Mesendoderm (in vitro differentiated cells): Measurements from ENCODE around the gene NDUFAF7.

Source experiments
- DNase-seq: peaks from one replicate; pipeline ENCODE4 v3.0.0; 2013
- H2AK5ac ChIP-seq: 2 replicates; pipeline ENCODE4 v1.6.1; 2013; ENCODE audit warnings: low read length, inconsistent platforms
- H2BK120ac ChIP-seq: 2 replicates; pipeline ENCODE4 v1.6.1; 2013; ENCODE audit warnings: low read depth, mild to moderate bottlenecking, low read length, moderate library complexity, mixed read lengths
- H2BK15ac ChIP-seq: replicated peaks from 2 replicates; pipeline ENCODE4 v1.6.1; 2013; ENCODE audit warnings: low read depth, mild to moderate bottlenecking, moderate library complexity
- H2BK5ac ChIP-seq: 2 replicates; pipeline ENCODE4 v1.6.1; 2013; ENCODE audit warnings: low read length, inconsistent platforms
- H3K18ac ChIP-seq: 2 replicates; pipeline ENCODE4 v1.6.1; 2013; ENCODE audit warnings: mild to moderate bottlenecking, low read length, mixed read lengths
- H3K23ac ChIP-seq: one replicate; pipeline ENCODE4 v1.6.1; 2013; ENCODE audit warnings: low read length
- H3K27ac ChIP-seq: 2 replicates; pipeline ENCODE4 v1.5.1; 2013; ENCODE audit warnings: low read depth, mild to moderate bottlenecking, inconsistent platforms, low read length, moderate library complexity
- H3K27me3 ChIP-seq: 2 replicates; pipeline ENCODE4 v1.6.1; 2013; ENCODE audit warnings: low read length, control low read depth, mild to moderate bottlenecking, inconsistent platforms; ENCODE audit not compliant: insufficient read depth, poor library complexity
- H3K36me3 ChIP-seq: 2 replicates; pipeline ENCODE4 v1.6.1; 2013; ENCODE audit warnings: low read length, inconsistent platforms; ENCODE audit not compliant: control insufficient read depth, insufficient read depth
- H3K4ac ChIP-seq: one replicate; pipeline ENCODE4 v1.6.1; 2013; ENCODE audit warnings: low read depth, mild to moderate bottlenecking, low read length, moderate library complexity
- H3K4me1 ChIP-seq: 2 replicates; pipeline ENCODE4 v1.6.1; 2013; ENCODE audit warnings: low read depth, low read length, inconsistent platforms; ENCODE audit not compliant: control insufficient read depth
- H3K4me2 ChIP-seq: 2 replicates; pipeline ENCODE4 v1.6.1; 2013; ENCODE audit warnings: low read length
- H3K4me3 ChIP-seq: 2 replicates; pipeline ENCODE4 v1.5.1; 2013; ENCODE audit warnings: mild to moderate bottlenecking, low read length
- H3K56ac ChIP-seq: one replicate; pipeline ENCODE4 v1.6.1; 2013; ENCODE audit warnings: low read length
- H3K79me1 ChIP-seq: 2 replicates; pipeline ENCODE4 v1.6.1; 2013; ENCODE audit warnings: low read length, inconsistent platforms
- H3K79me2 ChIP-seq: 2 replicates; pipeline ENCODE4 v1.6.1; 2013; ENCODE audit warnings: mild to moderate bottlenecking, low read length; ENCODE audit not compliant: control insufficient read depth, insufficient read depth
- H3K9ac ChIP-seq: 2 replicates; pipeline ENCODE4 v1.6.1; 2013; ENCODE audit warnings: low read length, inconsistent platforms
- H4K5ac ChIP-seq: one replicate; pipeline ENCODE4 v1.6.1; 2013; ENCODE audit warnings: low read length
- H4K8ac ChIP-seq: one replicate; pipeline ENCODE4 v1.6.1; 2013; ENCODE audit warnings: low read depth, mild to moderate bottlenecking, control low read depth, low read length, moderate library complexity
- WGBS: extraction: QIAGEN DNeasy Blood & Tissue Kit; methylation state at CpG from one replicate; pipeline ENCODE4 v1.1.7; 2013; ENCODE audit warnings: low lambda C conversion rate, missing lambda C conversion rate; ENCODE audit not compliant: insufficient coverage; ENCODE audit errors: extremely low coverage; 5-methylcytosine and 5-hydroxymethylcytosine counted together

The NDUFAF7 gene

DNA sequence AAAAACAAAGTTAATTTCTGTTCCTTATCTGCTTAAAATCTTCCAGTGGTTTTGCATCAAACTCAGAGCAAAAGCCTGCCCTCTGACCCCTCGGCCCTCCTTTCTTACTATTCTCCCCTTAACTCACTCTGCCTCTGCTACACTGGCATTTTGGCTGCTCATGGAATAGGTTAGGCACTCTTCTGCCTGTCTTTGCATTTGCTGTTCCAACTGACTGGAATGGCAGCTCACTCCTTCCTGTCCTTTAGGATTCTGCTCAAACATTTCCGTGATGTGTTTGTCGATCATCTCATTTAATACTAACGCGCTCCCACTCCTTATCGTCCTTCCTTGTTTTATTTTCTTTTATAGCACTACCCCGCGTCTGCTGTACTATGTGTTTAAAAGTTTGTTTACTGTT is 877 bp upstream of the NDUFAF7 start:
- no peak overlapping the region for H3K23ac ChIP-seq
- H3K4me1 ChIP-seq: peaks cover 8% of the 10 kb centered on the region
- no peak overlapping the region for H2BK120ac ChIP-seq
- peaks cover 80% of the 10 kb centered on the region for H3K79me2 ChIP-seq
- H2BK15ac ChIP-seq: no peak overlapping the region
- peak; percentile 48 for DNase-seq
- H3K18ac ChIP-seq: no peak overlapping the region
- peak overlapping the region; percentile 100 for H3K4me3 ChIP-seq
- WGBS: no CpG with 5 or more reads among the region's 8 CpGs
- peaks cover 24% of the 10 kb centered on the region for H3K79me1 ChIP-seq
- H3K4ac ChIP-seq: no peak overlapping the region
- H3K36me3 ChIP-seq: peaks cover 12% of the 10 kb centered on the region
- no peak overlapping the region for H4K5ac ChIP-seq
- peak overlapping the region; percentile 99 for H3K9ac ChIP-seq
- peak overlapping the region; percentile 47 for H3K4me2 ChIP-seq
- H4K8ac ChIP-seq: no peak overlapping the region
- no peak overlapping the region for H3K27ac ChIP-seq
- no peak overlapping the region for H2AK5ac ChIP-seq
- H3K56ac ChIP-seq: peak overlapping the region; percentile 99
- H3K27me3 ChIP-seq: no peaks in the 10 kb centered on the region
- no peak overlapping the region for H2BK5ac ChIP-seq

DNA sequence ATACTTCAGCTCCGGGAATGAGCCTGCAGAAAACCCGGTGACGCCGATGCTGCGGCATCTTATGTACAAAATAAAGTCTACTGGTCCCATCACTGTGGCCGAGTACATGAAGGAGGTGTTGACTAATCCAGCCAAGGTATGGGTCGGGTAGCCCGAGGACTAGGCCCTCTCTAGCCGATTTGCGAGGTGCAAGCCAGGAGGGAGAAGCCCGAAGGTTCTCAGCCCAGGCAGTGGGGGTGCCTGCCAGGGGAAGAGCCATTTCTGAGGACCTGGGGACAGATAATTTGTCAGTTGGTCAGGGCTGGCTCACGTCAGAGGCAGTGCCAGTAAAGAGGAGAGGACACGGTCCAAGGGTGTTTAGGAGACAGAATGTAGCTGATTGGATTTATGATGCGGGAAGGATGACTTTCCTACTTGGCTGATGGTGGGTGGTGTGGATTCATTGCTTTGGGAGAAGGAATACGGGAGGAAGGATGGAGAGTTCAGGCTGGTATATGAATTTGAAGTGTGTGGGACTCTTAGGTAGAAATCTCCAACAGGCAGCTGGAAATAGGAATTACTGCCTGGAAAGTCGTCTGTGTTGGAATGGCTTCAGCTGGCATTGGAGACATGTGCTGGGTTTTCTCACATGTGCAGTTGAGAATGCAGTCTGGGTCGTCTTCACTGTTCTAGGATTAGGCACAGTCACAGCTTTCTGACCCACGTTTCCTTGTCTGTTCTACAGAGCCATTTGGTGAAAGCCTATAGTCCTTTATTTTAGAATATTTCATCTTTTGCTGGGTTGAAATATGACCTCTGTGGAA is 874 bp downstream of the NDUFAF7 start:
- no peak overlapping the region for H2AK5ac ChIP-seq
- no peak overlapping the region for H3K23ac ChIP-seq
- peak overlapping the region; percentile 5 for H3K18ac ChIP-seq
- H3K4ac ChIP-seq: no peak overlapping the region
- peak; percentile 26 for DNase-seq
- H2BK5ac ChIP-seq: peak overlapping the region; percentile 51
- no peak overlapping the region for H4K5ac ChIP-seq
- peaks cover 72% of the 10 kb centered on the region for H3K79me2 ChIP-seq
- no peak overlapping the region for H2BK15ac ChIP-seq
- H3K4me2 ChIP-seq: peak overlapping the region; percentile 83
- peak overlapping the region; percentile 100 for H3K4me3 ChIP-seq
- peak overlapping the region; percentile 99 for H3K9ac ChIP-seq
- no peak overlapping the region for H4K8ac ChIP-seq
- peak overlapping the region; percentile 99 for H3K56ac ChIP-seq
- peaks cover 8% of the 10 kb centered on the region for H3K4me1 ChIP-seq
- H3K36me3 ChIP-seq: peaks cover 12% of the 10 kb centered on the region
- H3K27me3 ChIP-seq: no peaks in the 10 kb centered on the region
- peaks cover 24% of the 10 kb centered on the region for H3K79me1 ChIP-seq
- no peak overlapping the region for H2BK120ac ChIP-seq
- H3K27ac ChIP-seq: no peak overlapping the region
- WGBS: no CpG with 5 or more reads among the region's 18 CpGs

DNA sequence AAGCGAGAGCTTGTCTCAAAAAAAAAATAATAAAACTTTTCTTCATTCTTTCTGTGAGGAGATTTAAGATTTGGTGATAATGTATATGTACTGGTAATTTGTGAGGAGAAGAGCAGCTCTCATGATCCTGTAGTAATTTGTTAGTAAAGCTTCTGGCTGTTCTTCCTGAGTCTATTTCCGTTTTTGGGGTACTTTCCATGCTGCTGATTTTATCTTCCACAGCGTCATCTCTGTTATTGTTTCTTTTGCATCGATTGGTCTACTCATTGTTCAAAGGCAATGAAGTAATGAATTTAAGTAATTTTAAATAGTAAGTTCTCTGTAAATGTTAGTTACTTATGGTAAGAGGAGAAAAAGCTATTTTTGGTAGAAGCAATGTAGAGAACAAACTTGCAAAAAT is 12.0 kb downstream of the NDUFAF7 start:
- no peak overlapping the region for H3K9ac ChIP-seq
- H3K23ac ChIP-seq: no peak overlapping the region
- H4K5ac ChIP-seq: no peak overlapping the region
- no peak overlapping the region for H3K4ac ChIP-seq
- H2AK5ac ChIP-seq: no peak overlapping the region
- no peaks in the 10 kb centered on the region for H3K27me3 ChIP-seq
- H2BK120ac ChIP-seq: no peak overlapping the region
- H3K36me3 ChIP-seq: peaks cover 9% of the 10 kb centered on the region
- WGBS: no CpG with 5 or more reads among the region's 4 CpGs
- H3K56ac ChIP-seq: no peak overlapping the region
- no peak overlapping the region for H3K4me2 ChIP-seq
- H2BK5ac ChIP-seq: no peak overlapping the region
- no peaks in the 10 kb centered on the region for H3K79me1 ChIP-seq
- no peak overlapping the region for H3K4me3 ChIP-seq
- H3K79me2 ChIP-seq: no peaks in the 10 kb centered on the region
- H2BK15ac ChIP-seq: no peak overlapping the region
- H3K27ac ChIP-seq: no peak overlapping the region
- H3K18ac ChIP-seq: no peak overlapping the region
- DNase-seq: no peak
- no peaks in the 10 kb centered on the region for H3K4me1 ChIP-seq
- no peak overlapping the region for H4K8ac ChIP-seq

DNA sequence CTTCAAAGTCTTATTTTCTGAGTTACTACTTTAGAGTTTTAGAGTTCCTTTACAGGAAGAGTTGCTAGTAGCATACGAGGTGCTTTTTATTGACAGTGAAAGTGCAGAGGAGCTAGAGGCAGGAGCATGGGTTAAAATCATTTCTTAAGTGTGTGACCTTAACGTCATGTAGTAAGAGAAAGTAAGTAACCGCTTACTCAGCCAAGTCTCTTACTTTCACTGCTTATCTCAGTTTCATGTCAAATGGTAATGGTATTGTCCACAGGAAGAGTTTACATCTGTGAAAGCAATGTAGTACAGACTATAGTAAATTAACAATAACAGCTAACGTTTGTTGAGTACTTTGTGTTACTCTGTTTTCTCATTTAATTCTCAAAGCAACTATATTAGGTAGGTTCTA is 12.6 kb downstream of the NDUFAF7 start:
- no peaks in the 10 kb centered on the region for H3K79me1 ChIP-seq
- no peak overlapping the region for H3K4ac ChIP-seq
- H3K9ac ChIP-seq: no peak overlapping the region
- peaks cover 9% of the 10 kb centered on the region for H3K36me3 ChIP-seq
- H4K5ac ChIP-seq: no peak overlapping the region
- DNase-seq: no peak
- H3K4me2 ChIP-seq: no peak overlapping the region
- H3K27ac ChIP-seq: no peak overlapping the region
- no peak overlapping the region for H3K18ac ChIP-seq
- no peak overlapping the region for H2BK5ac ChIP-seq
- no peaks in the 10 kb centered on the region for H3K79me2 ChIP-seq
- no peaks in the 10 kb centered on the region for H3K4me1 ChIP-seq
- no peak overlapping the region for H2BK15ac ChIP-seq
- no peak overlapping the region for H2AK5ac ChIP-seq
- H2BK120ac ChIP-seq: no peak overlapping the region
- no peaks in the 10 kb centered on the region for H3K27me3 ChIP-seq
- no CpG with 5 or more reads among the region's 4 CpGs for WGBS
- H4K8ac ChIP-seq: no peak overlapping the region
- H3K56ac ChIP-seq: no peak overlapping the region
- H3K4me3 ChIP-seq: no peak overlapping the region
- no peak overlapping the region for H3K23ac ChIP-seq

DNA sequence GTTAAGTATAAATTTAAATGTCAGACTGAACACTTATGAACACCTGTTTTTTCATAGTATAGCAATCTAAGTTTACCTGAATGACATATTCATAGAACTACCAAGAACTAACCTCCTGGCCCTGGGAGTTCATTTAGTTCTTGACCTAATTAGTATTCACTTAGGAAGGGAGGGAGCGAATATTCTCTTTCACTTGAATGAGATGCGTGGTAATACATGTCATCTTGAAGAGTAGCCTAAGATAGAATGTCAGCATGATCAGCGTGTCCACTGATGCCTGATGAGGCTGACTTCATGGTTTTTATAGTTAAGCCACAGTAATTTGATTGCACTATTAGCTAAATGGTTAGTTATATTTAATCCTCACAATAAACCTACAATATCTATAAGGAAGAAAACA is 13.3 kb downstream of the NDUFAF7 start:
- Histone ChIP-seq H4K8ac (no peak overlapping the region), H3K27me3 (no peaks in the 10 kb centered on the region), H2AK5ac (no peak overlapping the region), H4K5ac (no peak overlapping the region), H3K9ac (no peak overlapping the region), H3K36me3 (peaks cover 9% of the 10 kb centered on the region), H3K4me1 (no peaks in the 10 kb centered on the region), H3K18ac (no peak overlapping the region), H3K79me1 (no peaks in the 10 kb centered on the region), H3K27ac (no peak overlapping the region), H3K56ac (no peak overlapping the region), H2BK15ac (no peak overlapping the region), H3K79me2 (no peaks in the 10 kb centered on the region), H2BK120ac (no peak overlapping the region), H3K4ac (no peak overlapping the region), H3K23ac (no peak overlapping the region), H3K4me3 (no peak overlapping the region), H3K4me2 (no peak overlapping the region), H2BK5ac (no peak overlapping the region)
- no CpG with 5 or more reads among the region's 3 CpGs for WGBS
- no peak for DNase-seq

DNA sequence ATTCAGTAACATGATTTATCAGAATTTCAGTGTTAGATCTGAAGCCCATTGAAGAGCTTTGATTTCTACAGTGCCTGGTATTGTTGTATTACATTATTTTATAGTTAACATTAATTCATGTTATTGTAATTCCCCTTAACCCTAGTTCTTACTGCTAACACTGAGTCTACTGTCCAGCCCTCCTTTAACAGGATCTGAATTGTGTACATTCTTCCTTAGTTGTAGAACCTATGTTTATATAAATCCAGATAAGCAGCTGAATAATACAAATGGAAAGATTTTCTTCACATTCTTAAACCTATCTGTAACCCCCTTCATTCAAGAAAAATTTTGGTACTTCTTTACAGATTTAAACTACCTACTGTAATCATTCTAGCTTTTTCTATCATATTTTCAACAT is 14.7 kb downstream of the NDUFAF7 start:
- no peak overlapping the region for H4K5ac ChIP-seq
- H2BK5ac ChIP-seq: no peak overlapping the region
- H3K4me3 ChIP-seq: no peak overlapping the region
- no peak for DNase-seq
- no peak overlapping the region for H3K23ac ChIP-seq
- peaks cover 9% of the 10 kb centered on the region for H3K36me3 ChIP-seq
- H2BK120ac ChIP-seq: no peak overlapping the region
- no peak overlapping the region for H3K18ac ChIP-seq
- no peak overlapping the region for H3K56ac ChIP-seq
- no peaks in the 10 kb centered on the region for H3K27me3 ChIP-seq
- H3K9ac ChIP-seq: no peak overlapping the region
- H2AK5ac ChIP-seq: no peak overlapping the region
- H2BK15ac ChIP-seq: no peak overlapping the region
- no peak overlapping the region for H3K4me2 ChIP-seq
- H3K79me2 ChIP-seq: no peaks in the 10 kb centered on the region
- no peak overlapping the region for H3K27ac ChIP-seq
- H4K8ac ChIP-seq: no peak overlapping the region
- H3K4me1 ChIP-seq: no peaks in the 10 kb centered on the region
- H3K79me1 ChIP-seq: no peaks in the 10 kb centered on the region
- H3K4ac ChIP-seq: no peak overlapping the region
